NCI-H82 (cell line): ENCODE results near the gene PSKH1.

ENCODE experiments used
- DNase-seq: peaks from one replicate; lab custom pipeline; 2025; lab: John Stamatoyannopoulos, UW

Gene PSKH1

DNA sequence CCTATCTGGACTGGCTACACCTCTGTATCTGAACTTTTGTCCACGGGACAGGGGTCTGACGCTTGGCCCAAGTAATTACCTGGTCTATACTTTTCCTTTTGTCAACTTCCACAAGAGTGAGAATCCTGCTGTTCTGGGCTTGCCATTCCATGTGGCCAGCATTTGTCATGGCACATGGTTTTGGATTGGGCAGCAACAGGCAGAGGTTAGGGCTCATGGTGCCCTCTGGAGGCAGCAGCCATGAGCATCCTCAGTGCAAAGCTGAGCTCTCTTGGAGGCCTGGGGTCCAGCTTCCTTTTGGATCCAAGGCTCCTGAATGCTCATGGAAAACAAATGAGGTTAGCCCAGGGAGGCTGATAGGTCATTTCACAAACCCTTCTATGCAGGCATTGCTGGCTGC is 27.7 kb upstream of the PSKH1 start:
- peak; percentile 44 for DNase-seq

GRCh38 chr16:67868290-67868689 is 24.8 kb upstream of the PSKH1 start:
- no peak for DNase-seq

GRCh38 chr16:67869653-67870052 is 23.4 kb upstream of the PSKH1 start:
- DNase-seq = no peak

DNA sequence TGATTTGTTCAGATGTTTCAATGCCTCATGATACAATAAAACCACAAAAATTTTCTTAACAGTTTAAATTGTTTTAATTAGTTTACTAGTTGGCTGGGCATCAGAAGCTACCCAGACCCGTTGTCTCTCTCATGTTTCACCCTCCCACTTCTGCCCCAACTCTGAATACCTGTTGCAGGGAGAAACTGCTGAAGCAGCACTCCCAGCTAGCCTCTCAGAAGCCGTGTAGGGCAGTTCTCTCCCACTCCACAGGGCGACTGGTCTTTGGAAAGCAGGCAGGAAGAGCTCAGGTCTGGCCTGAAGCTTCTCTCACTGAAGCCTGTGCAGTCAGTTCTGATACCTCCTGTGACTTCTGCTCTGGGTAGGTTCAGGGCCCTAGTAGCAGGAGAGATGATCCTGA is 21.8 kb upstream of the PSKH1 start:
- DNase-seq = peak; percentile 16

DNA sequence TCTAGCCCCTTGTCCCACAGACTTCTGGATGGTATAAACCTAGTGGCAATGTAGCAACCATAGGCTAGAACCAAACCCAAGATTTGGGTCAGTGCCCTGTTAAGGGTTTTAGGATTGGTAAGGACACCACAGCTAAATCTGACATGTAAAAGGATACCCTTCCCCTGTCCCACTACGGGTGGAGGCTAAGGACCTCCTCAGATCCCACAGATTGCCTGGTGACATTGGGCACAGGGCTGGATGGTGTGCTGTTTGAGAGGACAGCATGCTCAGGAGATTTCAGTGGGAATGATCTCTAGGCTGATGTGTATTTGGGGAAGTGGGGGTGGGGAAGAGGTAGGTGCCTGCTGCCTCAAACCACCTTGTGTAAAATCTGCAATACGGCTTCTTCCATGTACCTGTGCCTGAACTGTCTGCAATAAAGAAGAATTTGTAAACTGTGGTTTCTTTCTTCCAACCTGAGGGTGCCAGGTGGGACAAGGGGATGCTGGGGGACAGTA is 20.9 kb upstream of the PSKH1 start:
- peak; percentile 26 for DNase-seq

DNA sequence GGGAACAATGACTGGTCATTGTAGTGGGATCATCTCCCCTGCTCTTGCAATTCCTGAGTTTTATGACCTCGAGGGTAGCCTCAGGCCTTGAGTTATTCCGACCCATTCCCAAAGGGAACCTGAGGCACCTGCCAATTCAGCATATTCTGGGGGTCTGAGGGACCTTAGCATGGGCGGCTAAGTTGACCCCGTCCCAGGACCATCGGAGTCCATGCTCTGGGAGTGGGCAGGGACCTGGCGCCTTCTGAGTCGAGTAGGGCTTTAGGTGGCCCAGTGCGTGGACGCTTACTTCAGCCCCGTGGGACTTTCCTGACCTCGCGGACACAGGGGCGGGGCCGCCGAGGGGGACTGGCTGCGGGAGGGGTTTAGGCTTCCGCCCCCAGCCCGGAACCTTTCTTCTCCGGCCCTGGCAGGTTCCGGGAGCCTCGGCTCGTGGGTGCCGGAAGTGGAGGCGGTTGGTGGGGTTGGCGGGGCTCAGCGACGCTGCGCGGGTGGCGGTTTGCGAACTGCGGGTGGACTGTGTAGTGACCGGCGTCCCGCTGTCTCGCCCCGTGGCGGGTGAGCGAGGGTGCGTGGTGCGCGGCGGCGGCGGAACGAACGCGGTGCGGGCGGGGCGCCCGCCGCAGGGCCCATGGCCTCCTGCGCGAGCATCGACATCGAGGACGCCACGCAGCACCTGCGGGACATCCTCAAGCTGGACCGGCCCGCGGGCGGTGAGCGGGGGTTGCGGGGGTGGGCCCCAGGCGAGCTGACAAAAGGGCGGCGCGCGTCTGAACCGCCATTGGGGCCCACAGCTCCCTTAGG is 20.2 kb upstream of the PSKH1 start, which contains the start of gene EDC4:
TSS of gene EDC4 (plus strand) at position 422 of the 804 bp plus-strand sequence. CDS start at position 632, 210 bp downstream.
- DNase-seq = peak; percentile 81

DNA sequence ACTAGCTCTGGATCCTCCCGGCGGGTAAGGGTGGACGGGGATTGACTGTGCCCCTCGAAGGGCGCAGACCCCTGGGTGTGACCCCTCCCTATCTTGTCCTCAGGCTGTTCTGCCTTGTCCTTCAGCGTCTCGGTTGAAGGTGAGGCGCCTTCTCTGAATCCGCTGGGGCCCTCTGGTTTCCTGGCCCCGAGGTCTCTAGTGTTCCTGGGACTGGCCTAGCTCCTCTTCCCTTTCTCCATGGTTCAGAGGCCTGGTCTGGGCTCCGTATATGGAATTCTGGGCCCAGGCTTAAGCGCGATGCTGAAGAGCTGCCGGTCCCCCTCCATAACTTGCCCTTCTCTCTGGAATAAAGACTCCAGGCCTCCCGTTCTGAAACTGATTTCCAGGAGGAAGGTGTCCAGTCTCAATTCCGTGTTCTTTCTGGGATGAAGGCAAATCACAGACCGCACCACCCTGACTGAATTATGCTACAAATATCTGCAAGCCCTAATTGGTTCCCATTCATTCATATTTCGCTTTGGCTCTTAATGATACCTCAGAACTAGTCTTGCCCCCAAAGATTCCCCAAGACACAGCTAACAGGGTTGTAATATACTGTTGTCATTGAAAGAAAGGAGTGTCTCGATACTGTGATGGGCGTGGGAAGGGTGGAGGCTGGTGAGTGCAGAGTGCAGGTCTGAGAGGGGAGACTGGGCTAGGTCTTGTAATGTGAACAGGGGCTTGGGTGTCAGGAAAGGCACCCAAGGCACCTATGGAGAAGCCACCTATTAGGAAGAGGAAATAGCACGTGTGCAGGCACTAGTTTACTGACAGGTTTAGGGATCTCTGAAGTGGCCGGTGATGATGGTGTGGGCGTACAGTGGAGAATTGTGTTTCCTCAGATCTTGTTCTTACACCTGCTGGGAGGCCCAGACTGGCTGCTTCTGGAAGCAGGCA is 19.4 kb upstream of the PSKH1 start:
- peak; percentile 47 for DNase-seq

DNA sequence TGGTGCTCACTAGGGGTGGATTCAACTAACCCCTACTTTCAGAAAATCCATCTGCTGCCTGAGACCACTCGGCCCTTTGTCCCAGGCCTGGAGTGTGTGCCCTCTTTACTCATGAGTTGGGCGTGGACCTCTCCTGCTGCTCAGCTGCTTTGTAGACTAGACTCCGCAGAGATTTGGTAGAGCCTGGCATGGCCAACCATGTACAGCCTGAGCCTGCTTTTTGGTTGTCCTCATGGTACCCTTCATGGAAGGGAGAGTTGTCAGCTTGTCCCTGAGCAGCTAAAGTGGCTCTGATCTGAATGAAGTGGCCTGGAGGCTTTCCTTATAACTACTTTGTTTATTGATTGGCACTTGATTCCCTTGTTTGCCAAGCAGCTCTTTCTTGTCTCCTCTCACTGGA is 18.7 kb upstream of the PSKH1 start:
- DNase-seq = no peak

GRCh38 chr16:67877064-67877463 is 16.0 kb upstream of the PSKH1 start:
- DNase-seq = no peak

DNA sequence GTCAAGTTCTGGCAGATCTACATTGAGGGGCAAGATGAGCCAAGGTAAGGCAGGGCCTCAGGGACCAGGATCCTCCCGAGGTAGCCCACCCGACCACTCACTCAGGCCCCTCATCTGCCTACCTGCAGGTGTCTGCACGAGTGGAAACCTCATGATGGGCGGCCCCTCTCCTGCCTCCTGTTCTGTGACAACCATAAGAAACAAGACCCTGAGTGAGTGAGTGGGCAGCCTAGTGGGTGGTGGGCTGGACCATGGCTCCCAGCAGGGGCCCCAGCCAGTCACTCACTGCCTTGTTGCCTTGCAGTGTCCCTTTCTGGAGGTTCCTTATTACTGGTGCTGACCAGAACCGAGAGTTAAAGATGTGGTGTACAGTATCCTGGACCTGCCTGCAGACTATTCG is 14.8 kb upstream of the PSKH1 start:
- DNase-seq = no peak

GRCh38 chr16:67878846-67879245 is 14.2 kb upstream of the PSKH1 start:
- DNase-seq = no peak

GRCh38 chr16:67879462-67879861 is 13.6 kb upstream of the PSKH1 start:
- no peak for DNase-seq

GRCh38 chr16:67879936-67880335 is 13.1 kb upstream of the PSKH1 start:
- no peak for DNase-seq

GRCh38 chr16:67880584-67880983 is 12.5 kb upstream of the PSKH1 start:
- DNase-seq = no peak

GRCh38 chr16:67881621-67882161 is 11.4 kb upstream of the PSKH1 start:
- DNase-seq = no peak

DNA sequence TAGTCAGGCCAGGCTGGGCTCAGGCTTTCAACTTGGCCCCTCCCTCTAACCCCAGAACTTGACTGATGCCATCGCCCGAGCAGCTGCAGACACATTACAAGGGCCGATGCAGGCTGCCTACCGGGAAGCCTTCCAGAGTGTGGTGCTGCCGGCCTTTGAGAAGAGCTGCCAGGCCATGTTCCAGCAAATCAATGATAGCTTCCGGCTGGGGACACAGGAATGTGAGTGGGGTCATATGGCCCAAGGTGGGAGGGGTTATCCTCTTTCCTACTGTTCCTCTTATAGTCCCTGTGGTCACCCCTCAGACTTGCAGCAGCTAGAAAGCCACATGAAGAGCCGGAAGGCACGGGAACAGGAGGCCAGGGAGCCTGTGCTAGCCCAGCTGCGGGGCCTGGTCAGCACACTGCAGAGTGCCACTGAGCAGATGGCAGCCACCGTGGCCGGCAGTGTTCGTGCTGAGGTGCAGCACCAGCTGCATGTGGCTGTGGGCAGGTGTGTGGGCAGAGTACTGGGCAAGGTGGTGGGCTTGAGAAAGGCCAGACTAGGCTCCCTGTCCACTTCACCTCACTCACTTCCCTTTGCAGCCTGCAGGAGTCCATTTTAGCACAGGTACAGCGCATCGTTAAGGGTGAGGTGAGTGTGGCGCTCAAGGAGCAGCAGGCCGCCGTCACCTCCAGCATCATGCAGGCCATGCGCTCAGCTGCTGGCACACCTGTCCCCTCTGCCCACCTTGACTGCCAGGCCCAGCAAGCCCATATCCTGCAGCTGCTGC is 10.5 kb upstream of the PSKH1 start:
- no peak for DNase-seq

DNA sequence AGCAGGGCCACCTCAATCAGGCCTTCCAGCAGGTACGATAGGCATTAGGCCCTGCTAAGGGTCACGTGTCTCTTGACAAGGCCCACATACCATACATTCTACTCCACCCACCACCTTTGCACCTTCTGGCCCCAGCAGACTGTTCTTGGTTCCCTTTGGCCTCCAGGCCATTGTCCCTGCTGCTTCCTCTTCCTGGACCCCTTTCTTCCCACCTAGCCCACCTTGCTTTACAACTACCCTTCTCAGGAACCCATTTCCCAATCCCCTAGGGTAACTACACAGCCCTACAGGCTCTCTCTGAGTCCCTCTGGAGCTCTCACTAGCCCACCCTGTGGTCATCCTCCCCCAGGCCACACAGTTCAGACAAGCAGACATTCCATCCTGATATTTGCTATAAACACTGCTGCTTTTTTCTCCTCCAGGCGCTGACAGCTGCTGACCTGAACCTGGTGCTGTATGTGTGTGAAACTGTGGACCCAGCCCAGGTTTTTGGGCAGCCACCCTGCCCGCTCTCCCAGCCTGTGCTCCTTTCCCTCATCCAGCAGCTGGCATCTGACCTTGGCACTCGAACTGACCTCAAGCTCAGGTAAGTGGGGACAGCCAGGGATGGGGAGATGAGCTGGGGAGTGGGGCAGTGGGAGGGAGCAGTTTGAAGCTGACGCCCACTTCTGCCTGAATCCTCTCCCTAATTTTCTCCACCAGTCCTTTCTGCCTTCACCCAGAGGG is 9.7 kb upstream of the PSKH1 start:
- no peak for DNase-seq

DNA sequence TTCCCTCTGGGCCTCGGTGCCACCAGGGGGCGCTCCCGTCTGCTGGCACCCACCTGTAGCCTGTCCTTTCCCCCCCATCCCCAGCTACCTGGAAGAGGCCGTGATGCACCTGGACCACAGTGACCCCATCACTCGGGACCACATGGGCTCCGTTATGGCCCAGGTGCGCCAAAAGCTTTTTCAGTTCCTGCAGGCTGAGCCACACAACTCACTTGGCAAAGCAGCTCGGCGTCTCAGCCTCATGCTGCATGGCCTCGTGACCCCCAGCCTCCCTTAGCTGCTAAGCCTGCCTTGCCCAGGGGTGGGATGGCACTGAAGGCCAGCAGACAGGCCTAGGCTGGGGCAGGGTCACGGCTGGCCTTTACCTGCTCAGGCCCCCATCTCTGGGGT is 9.2 kb upstream of the PSKH1 start:
- peak; percentile 63 for DNase-seq

DNA sequence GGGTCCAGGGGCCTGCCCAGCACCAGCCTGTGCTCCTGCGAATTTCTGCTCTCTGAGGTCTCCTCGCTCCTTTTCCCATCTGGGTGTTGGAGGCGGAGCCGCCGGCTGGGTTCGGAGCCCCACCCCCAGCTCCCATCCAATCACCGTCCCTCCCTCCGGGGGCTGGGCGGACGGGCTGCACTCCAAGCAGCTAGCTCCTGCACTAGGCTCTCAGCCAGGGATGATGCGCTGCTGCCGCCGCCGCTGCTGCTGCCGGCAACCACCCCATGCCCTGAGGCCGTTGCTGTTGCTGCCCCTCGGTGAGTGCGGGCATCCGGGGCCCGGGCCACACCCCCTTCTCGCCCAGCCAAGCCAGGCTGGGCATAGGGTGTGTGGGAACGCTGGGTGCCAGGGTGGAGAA is 8.4 kb upstream of the PSKH1 start, which contains the start of gene NRN1L:
TSS of gene NRN1L (plus strand) at position 202 of the 400 bp plus-strand sequence. CDS start at position 221, 19 bp downstream.
- peak; percentile 93 for DNase-seq

DNA sequence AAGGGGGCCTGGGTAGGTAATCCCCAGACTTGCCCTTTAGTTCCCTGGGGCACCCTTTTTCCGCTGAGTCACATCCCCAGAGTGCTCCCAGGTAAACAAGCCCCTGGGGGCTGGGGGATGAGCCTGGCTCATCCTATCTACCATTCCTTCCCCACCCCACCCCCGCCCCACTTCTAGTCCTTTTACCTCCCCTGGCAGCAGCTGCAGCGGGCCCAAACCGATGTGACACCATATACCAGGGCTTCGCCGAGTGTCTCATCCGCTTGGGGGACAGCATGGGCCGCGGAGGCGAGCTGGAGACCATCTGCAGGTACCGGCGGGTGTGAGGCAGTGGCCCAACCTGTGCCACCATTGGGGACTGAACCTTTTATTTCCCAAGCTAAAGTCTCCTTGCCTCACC is 7.5 kb upstream of the PSKH1 start:
- no peak for DNase-seq

DNA sequence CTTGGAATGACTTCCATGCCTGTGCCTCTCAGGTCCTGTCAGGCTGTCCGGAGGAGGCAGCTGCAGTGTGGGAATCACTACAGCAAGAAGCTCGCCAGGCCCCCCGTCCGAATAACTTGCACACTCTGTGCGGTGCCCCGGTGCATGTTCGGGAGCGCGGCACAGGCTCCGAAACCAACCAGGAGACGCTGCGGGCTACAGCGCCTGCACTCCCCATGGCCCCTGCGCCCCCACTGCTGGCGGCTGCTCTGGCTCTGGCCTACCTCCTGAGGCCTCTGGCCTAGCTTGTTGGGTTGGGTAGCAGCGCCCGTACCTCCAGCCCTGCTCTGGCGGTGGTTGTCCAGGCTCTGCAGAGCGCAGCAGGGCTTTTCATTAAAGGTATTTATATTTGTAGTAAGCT is 7.1 kb upstream of the PSKH1 start:
- no peak for DNase-seq
